Upper lobe of left lung (tissue), 6 donors: ENCODE results near the gene MTG1. TPM values are rescaled to one million over a fixed set of nuclear protein-coding genes. Genes with fewer than 3 reads are reported as not detected.

Experiments
- ATAC-seq, 2 donors: fragments of 200-7000 bp; cut with Tn5 transposase; one replicate each; pipeline ENCODE4 v1.9.1; 2022; ENCODE audit warnings: mild to moderate bottlenecking in 2 of 2, moderate library complexity in 2 of 2; ENCODE audit not compliant: low FRiP score in 2 of 2
- DNase-seq, 2 donors: peaks; one replicate each; pipeline ENCODE4 v3.0.0-alpha.2; 2019 to 2020
- H3K27ac ChIP-seq, 4 donors: fragments of 200-600 bp; sonication (generic); one replicate each; pipeline ENCODE4 v1.5.1; 2016 to 2019
- H3K27me3 ChIP-seq, 4 donors: fragments of 200-600 bp; sonication (generic); one replicate each; pipeline ENCODE4 v1.5.1; 2017 to 2019
- H3K36me3 ChIP-seq, 4 donors: fragments of 200-600 bp; sonication (generic); one replicate each; pipeline ENCODE4 v1.5.1; 2016 to 2019
- H3K4me1 ChIP-seq, 4 donors: fragments of 200-600 bp; sonication (generic); one replicate each; pipeline ENCODE4 v1.5.1; 2018 to 2019
- H3K4me3 ChIP-seq, 4 donors: fragments of 200-600 bp; sonication (generic); one replicate each; pipeline ENCODE4 v1.5.1; 2017 to 2019; ENCODE audit warnings: mild to moderate bottlenecking in 2 of 4, moderate library complexity in 1 of 4
- H3K9me3 ChIP-seq, 4 donors: fragments of 200-600 bp; sonication (generic); one replicate each; pipeline ENCODE4 v1.5.1; 2018 to 2019
- CTCF ChIP-seq, 6 experiments: fragments of 450-650 bp in 4 of 6; fragments of 200-600 bp in 2 of 6; sonication (generic) in 2 of 6; IDR thresholded peaks; one replicate each; pipeline ENCODE4 v1.5.1; 2016 to 2019; ENCODE audit warnings: antibody characterized with exemption in 6 of 6
- EP300 ChIP-seq, 4 donors: sonication (generic); formaldehyde crosslinking; IDR thresholded peaks; one replicate each; pipeline ENCODE4 v1.5.1; 2017; ENCODE audit warnings: antibody characterized with exemption in 4 of 4, control low read depth in 2 of 4
- POLR2A ChIP-seq, 4 donors: fragments of 450-650 bp; IDR thresholded peaks; one replicate each; pipeline ENCODE4 v1.5.1; 2016 to 2017; ENCODE audit warnings: antibody characterized with exemption in 4 of 4, mild to moderate bottlenecking in 2 of 4
- POLR2AphosphoS5 ChIP-seq, 2 donors: sonication (generic); formaldehyde crosslinking; IDR thresholded peaks; one replicate each; pipeline ENCODE4 v1.5.1; 2017; ENCODE audit warnings: antibody characterized with exemption in 2 of 2
- WGBS, 2 donors: methylation state at CpG; one replicate each; pipeline ENCODE4 v1.1.5; 2017 to 2018; 5-methylcytosine and 5-hydroxymethylcytosine counted together
- total RNA-seq, 6 donors: library from RNA; depleted of rRNA in 4 of 6; stranded (reverse); fragments of >200 nt in 4 of 6; gene quantifications; one replicate each; pipeline versions ENCODE4 v1.1.0 to v1.2.1, GENCODE V29; 2016 to 2021
- donor health status: DM: no; HTN: no; CAD: no; lungs with moderate emphysema.
- donor health status: DM: no; HTN: yes; CAD: no; lungs with severe emphysema.

The MTG1 gene
- total RNA-seq, 6 donors from 2014 or later: 21.0 to 155 (median 40.8) TPM

DNA sequence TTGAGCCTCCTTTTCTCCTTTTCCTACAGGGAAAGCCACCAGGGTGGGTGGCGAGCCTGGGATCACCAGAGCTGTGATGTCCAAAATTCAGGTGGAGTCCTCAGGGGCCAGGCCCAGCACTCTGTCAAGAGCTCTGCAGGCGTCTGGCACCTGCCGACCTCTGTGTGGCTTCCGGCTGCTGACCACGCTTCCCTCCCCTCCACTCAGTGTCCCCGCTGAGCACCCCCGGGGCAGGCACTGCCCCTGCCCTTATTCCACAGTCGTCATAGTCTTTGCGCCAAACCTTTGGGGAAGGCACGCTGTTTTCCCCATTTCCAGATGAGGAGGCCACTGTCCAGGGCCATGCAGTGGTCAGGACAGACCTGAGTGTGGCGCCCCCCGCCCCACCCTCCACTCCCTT lies 7.5 kb downstream of the MTG1 start:
- H3K36me3 ChIP-seq: peaks cover 9 to 88% (median 43%) of the 10 kb centered on the region in 4 donors

GRCh38 chr10:133401981-133402725 lies 8.2 kb downstream of the MTG1 start:
- H3K27ac ChIP-seq: no peak overlapping the region

More for the DNA sequence above, 7.5 kb downstream of the MTG1 start:
- H3K9me3 ChIP-seq: no peaks in the 10 kb centered on the region
- H3K4me1 ChIP-seq: peaks cover 0 to 10% (median 5%) of the 10 kb centered on the region in 4 donors
- 97% methylated on average over 9 to 12 of the region's 12 CpGs for WGBS, 2 donors
- peak in 1 of 2 donors; percentile 58 for DNase-seq
- peak overlapping the region in 3 of 4 donors; percentile 45 to 65 (median 57) for H3K27ac ChIP-seq
- peak in 1 of 2 donors; percentile 52 for ATAC-seq
- H3K27me3 ChIP-seq: no peaks in the 10 kb centered on the region
- no peak for TF ChIP-seq POLR2AphosphoS5 (IDR thresholded peaks at IDR 0.05)
- no peak for TF ChIP-seq CTCF (IDR thresholded peaks at IDR 0.05)
- TF ChIP-seq POLR2A (IDR thresholded peaks at IDR 0.05): no peak
- no peak for TF ChIP-seq EP300 (IDR thresholded peaks at IDR 0.05)
- H3K4me3 ChIP-seq: no peak overlapping the region

GRCh38 chr10:133403359-133403758 lies 9.4 kb downstream of the MTG1 start:
- peaks cover 14 to 87% (median 42%) of the 10 kb centered on the region in 4 donors for H3K36me3 ChIP-seq
- no peak overlapping the region for H3K4me3 ChIP-seq
- ATAC-seq (no peak), DNase-seq (no peak)
- H3K9me3 ChIP-seq: no peaks in the 10 kb centered on the region
- H3K27ac ChIP-seq: no peak overlapping the region
- WGBS, 2 donors: 87 to 89% methylated on average over 16 of the region's 16 CpGs
- TF ChIP-seq POLR2AphosphoS5 (IDR thresholded peaks at IDR 0.05) (no peak), POLR2A (IDR thresholded peaks at IDR 0.05) (no peak), CTCF (IDR thresholded peaks at IDR 0.05) (no peak), EP300 (IDR thresholded peaks at IDR 0.05) (no peak)
- peaks cover 0 to 10% (median 5%) of the 10 kb centered on the region in 4 donors for H3K4me1 ChIP-seq
- no peaks in the 10 kb centered on the region for H3K27me3 ChIP-seq

More at GRCh38 chr10:133401981-133402725, 8.2 kb downstream of the MTG1 start:
- H3K4me3 ChIP-seq: no peak overlapping the region
- H3K9me3 ChIP-seq: no peaks in the 10 kb centered on the region
- peaks cover 9 to 88% (median 43%) of the 10 kb centered on the region in 4 donors for H3K36me3 ChIP-seq
- peak in 1 of 2 donors; percentile 21 for ATAC-seq
- H3K4me1 ChIP-seq: peaks cover 0 to 10% (median 5%) of the 10 kb centered on the region in 4 donors
- WGBS, 2 donors: 97 to 98% methylated on average over 14 to 20 of the region's 21 CpGs
- peak in 1 of 2 donors; percentile 62 for DNase-seq
- no peaks in the 10 kb centered on the region for H3K27me3 ChIP-seq
- TF ChIP-seq POLR2AphosphoS5 (IDR thresholded peaks at IDR 0.05) (no peak), CTCF (IDR thresholded peaks at IDR 0.05) (no peak), EP300 (IDR thresholded peaks at IDR 0.05) (no peak), POLR2A (IDR thresholded peaks at IDR 0.05) (no peak)

- no peak overlapping the region for H3K4me3 ChIP-seq
- no peaks in the 10 kb centered on the region for H3K27me3 ChIP-seq
- 92 to 94% methylated on average over 5 of the region's 5 CpGs for whole genome bisulfite sequencing, 2 donors
- peaks cover 14 to 85% (median 38%) of the 10 kb centered on the region in 4 donors for H3K36me3 ChIP-seq
- H3K27ac ChIP-seq: no peak overlapping the region
- ATAC-seq (no peak), DNase-seq (no peak)
- TF ChIP-seq EP300 (IDR thresholded peaks at IDR 0.05): no peak
- TF ChIP-seq POLR2AphosphoS5 (IDR thresholded peaks at IDR 0.05): no peak
- no peak for TF ChIP-seq POLR2A (IDR thresholded peaks at IDR 0.05)
- no peak for TF ChIP-seq CTCF (IDR thresholded peaks at IDR 0.05)
- no peaks in the 10 kb centered on the region for H3K9me3 ChIP-seq
- peaks cover 0 to 10% (median 5%) of the 10 kb centered on the region in 4 donors for H3K4me1 ChIP-seq
Observed at GRCh38 chr10:133403784-133404183, 9.8 kb downstream of the MTG1 start.
